ENCODE data around the gene MCOLN1.

MCOLN1 gene

DNA sequence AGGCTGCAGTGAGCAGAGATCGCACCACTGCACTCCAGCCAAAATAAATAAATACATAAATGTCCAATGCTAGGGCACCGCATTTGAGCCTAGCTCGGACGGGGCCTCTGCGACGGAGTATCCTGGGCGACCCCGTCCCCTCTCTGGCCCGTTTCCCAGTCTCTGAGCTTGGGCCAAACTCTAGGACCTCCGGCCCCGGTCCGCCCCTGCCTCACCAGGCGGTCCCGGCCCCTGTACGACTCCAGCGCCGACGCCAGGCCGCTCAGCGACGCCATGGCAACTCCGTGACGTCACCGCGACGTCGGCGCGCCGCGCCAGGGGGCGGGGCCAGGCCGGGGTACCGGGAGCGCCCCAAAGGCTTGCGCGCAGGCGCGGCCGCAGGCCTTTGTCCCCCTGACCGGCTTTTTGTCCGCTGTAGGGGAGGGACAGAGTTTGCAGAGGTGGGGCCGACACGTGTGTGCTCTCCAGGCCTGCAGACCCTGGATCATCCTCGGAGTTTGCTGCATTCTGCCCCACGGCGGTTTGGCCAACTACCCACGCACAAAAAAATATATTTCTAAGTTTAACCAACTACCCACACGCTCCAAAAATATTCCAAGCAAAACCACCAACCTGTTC is 33.6 kb upstream of the MCOLN1 start, which contains the start of gene PEX11G:
PEX11G (minus strand) TSS at position 300 of the 618 bp plus-strand sequence; CDS start at position 275, 25 bp downstream.
- TF ChIP-seq GATA1 (IDR thresholded peaks at IDR 0.05; ENCODE audit: low read depth, low read length) (no peak), POLR2A (IDR thresholded peaks at IDR 0.05; ENCODE audit: low read length) (peak; percentile 80)
- peak; percentile 91 to 95 for DNase-seq

DNA sequence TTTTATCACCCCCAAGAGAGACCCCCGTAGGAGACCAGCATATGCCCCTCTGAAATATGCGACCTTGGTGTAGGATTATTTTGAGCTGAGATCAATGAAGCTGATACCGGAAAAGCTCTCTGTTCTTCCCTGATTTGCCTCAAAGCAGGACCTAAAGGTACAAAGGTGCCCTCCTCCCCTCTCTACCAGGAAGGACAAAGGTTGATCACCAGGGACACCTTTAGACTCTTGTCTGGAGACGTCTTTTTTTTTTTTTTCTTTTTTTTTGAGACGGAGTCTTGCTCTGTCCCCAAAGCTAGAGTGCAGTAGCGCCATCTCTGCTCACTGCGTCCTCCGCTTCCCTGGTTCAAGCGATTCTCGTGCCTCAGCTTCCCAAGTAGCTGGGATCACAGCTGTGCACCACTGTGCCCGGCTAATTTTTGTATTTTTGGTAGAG is 32.8 kb upstream of the MCOLN1 start:
- TF ChIP-seq GATA1 (IDR thresholded peaks at IDR 0.05; ENCODE audit: low read depth, low read length) (no peak), POLR2A (IDR thresholded peaks at IDR 0.05; ENCODE audit: low read length) (no peak)
- DNase-seq = no peak

DNA sequence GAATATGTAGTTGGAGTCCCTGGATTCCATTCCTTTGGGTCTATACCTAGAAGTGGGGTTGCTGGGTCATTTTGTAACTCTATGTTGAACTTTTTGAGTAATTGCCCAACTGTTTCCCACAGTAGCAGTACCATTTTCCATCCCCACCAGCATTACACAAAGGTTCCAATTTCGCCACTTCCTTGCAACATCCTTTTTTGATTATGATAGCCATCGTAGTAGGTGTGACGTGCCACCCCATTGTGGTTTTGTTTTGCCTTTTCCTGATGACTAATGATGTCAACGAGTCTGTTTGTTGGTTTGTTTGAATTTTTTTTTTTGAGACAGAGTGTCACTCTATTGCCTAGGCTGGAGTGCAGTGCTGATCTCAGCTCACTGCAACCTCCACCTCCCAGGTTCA is 30.3 kb upstream of the MCOLN1 start:
- TF ChIP-seq POLR2A (IDR thresholded peaks at IDR 0.05; ENCODE audit: low read length) (no peak), GATA1 (IDR thresholded peaks at IDR 0.05; ENCODE audit: low read depth, low read length) (no peak)

DNA sequence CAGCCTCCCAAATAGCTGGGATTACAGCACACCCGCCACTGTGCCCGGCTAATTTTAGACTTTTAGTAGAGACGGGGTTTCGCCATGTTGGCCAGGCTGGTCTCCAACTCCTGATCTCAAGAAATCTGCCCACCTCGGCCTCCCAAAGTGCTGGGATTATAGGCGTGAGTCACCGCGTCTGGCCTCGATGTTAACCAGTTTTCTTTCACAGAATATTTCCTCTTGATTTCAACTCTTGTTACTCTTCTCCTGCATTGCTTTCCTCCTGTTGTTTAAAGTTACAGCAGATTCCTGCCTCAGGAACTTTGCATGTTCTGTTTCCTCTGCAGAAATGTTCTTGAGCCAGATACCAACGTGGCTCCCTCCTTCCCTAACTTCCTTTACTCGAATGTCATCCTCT is 29.9 kb upstream of the MCOLN1 start:
- no peak for DNase-seq
- no peak for TF ChIP-seq POLR2A (IDR thresholded peaks at IDR 0.05; ENCODE audit: low read length)
- no peak for TF ChIP-seq GATA1 (IDR thresholded peaks at IDR 0.05; ENCODE audit: low read depth, low read length)

More for the DNA sequence above, 30.3 kb upstream of the MCOLN1 start:
- no peak for DNase-seq

DNA sequence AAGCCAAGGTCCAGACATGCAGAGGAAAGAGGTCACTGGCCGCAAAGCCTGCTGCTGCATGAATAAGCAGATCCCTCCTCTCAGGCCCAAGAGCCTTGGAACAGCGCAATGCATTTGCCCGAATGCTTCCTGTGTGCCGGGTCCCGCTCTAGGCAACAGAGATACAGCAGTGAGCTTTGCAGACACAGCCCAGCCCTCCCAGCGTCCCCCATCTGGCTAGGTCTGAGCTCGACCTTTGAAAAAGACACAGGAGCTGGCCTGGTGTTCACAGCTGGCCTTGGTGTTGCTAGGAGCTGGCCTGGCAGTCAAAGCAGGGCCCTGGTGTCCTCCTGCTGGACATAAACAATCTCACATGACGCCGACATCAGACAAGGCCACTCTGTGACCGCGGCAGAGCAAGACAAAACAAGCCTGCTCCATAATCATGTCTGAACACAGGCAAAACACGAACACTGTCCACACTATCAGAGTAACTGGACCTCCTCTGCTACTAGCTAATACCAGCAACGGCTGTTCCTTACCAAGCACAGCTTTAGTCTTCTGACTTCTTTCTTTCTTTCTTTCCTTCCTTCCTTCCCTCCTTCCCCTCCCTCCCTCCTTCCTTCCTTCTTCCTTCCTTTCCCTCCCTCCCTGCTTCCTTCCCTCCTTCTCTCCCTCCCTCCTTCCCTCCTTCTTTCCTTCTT is 27.9 kb upstream of the MCOLN1 start:
- no peak for TF ChIP-seq POLR2A (IDR thresholded peaks at IDR 0.05; ENCODE audit: low read length)
- no peak for TF ChIP-seq GATA1 (IDR thresholded peaks at IDR 0.05; ENCODE audit: low read depth, low read length)
- DNase-seq = no peak

DNA sequence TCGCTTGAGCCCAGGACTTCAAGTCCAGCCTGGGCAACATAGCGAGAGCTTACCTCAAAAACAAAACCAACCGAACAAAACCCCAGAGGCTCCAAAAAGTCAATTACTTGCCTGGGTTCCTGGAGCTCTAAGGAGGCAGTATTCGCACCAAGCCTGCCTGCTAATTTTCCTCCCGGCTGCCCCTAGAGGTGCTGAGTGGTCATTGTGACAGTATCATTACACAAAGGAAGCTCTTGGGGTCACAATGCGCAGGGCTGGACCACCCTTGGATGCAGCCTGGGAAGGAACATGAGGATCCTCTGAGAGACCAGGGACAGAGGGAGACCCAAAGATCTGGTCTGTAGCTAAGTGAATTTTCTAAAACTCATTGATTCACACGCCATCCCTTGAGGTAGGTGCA is 25.1 kb upstream of the MCOLN1 start:
- DNase-seq = no peak
- TF ChIP-seq POLR2A (IDR thresholded peaks at IDR 0.05; ENCODE audit: low read length) (no peak), GATA1 (IDR thresholded peaks at IDR 0.05; ENCODE audit: low read depth, low read length) (no peak)

DNA sequence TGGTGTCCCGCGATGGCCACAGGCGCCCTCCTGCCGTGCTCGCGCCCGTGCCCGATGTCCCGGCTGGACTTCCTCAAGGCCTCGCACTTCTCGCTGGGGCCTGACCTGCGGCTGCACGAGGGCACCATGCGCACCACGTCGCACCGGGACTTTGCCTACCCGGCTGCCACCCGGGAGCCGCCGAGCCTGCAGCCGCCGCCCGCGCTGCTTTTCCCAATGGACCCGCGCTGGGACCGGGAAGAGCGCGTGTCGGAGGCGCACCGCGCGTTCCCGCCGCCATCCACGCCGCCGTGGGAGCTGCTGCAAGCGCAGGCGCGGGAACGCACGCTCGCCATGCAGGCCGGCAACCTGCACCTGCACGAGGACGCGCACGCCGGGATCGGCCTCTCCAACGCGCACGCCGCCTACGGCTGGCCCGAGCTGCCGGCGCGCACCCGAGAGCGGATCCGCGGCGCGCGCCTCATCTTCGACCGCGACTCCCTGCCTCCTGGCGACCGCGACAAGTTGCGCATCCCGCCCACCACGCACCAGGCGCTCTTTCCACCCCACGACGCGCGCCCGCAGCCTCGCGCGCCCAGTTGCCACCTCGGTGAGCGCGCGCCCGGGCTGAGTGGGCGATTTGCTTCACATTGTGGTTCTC is 21.5 kb upstream of the MCOLN1 start:
- DNase-seq = peak; percentile 79 to 85
- TF ChIP-seq POLR2A (IDR thresholded peaks at IDR 0.05; ENCODE audit: low read length) (no peak), GATA1 (IDR thresholded peaks at IDR 0.05; ENCODE audit: low read depth, low read length) (no peak)

DNA sequence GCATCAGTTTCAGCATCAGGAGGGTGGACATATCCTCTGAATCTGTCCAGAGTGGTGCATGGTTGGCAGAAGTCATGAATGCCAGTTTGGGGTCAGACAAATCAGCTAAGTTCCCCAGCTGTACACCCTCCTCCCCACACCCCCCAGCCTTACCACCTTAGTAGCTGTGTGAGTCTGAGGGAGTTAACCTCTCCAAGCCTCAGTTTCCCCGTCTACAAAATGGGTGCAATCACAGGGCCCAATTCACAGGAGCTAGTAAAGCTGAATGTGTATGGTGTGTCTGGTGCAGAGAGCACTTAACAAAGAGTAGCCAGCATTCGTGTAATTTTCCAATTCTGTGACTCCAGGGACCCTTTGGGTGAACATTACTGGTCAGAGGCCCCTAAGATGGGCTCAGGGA is 19.9 kb upstream of the MCOLN1 start:
- DNase-seq = no peak

DNA sequence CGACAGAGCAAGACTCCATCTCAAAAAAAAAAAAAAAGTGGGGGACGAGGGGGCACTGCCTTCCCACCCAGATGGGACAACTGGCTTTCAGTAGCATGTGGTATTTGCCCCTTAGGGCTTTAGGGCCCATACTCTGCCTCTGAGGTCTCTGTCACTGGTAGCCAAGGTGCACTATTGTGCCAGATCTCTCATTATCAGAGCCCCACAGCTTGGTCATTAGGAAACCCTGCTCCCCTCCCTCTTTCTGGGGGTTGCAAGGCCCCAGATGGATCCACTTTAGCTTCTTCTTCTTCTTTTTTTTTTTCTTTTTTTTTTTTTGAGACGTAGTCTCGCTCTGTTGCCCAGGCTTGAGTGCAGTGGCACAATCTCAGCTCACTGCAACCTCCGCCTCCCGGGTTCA is 17.7 kb upstream of the MCOLN1 start:
- TF ChIP-seq POLR2A (IDR thresholded peaks at IDR 0.05; ENCODE audit: low read length) = no peak
- TF ChIP-seq GATA1 (IDR thresholded peaks at IDR 0.05; ENCODE audit: low read depth, low read length) = no peak
- peak; percentile 86 to 90 for DNase-seq

More for the DNA sequence above, 19.9 kb upstream of the MCOLN1 start:
- TF ChIP-seq GATA1 (IDR thresholded peaks at IDR 0.05; ENCODE audit: low read depth, low read length) (no peak), POLR2A (IDR thresholded peaks at IDR 0.05; ENCODE audit: low read length) (no peak)

DNA sequence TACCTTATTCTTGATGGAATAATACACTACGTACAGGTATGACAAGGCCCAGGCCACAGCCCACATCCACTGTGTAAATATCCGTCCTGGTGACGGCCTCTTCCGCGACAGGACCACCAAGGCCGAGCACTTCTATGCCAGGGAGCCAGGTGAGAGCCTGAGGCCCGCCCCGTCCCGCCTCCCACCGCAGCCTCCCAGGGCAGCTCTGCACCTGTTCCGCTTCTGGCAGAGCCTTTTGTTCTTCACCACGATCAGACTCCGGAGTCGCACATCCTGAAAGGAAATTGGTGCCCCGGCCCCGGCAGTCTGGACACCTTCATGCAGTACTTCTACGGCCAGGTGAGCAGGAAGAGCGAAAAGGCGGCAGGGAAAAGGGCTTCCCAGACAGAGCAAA is 17.1 kb upstream of the MCOLN1 start:
- TF ChIP-seq POLR2A (IDR thresholded peaks at IDR 0.05; ENCODE audit: low read length) = no peak
- TF ChIP-seq GATA1 (IDR thresholded peaks at IDR 0.05; ENCODE audit: low read depth, low read length) = no peak
- DNase-seq = no peak

DNA sequence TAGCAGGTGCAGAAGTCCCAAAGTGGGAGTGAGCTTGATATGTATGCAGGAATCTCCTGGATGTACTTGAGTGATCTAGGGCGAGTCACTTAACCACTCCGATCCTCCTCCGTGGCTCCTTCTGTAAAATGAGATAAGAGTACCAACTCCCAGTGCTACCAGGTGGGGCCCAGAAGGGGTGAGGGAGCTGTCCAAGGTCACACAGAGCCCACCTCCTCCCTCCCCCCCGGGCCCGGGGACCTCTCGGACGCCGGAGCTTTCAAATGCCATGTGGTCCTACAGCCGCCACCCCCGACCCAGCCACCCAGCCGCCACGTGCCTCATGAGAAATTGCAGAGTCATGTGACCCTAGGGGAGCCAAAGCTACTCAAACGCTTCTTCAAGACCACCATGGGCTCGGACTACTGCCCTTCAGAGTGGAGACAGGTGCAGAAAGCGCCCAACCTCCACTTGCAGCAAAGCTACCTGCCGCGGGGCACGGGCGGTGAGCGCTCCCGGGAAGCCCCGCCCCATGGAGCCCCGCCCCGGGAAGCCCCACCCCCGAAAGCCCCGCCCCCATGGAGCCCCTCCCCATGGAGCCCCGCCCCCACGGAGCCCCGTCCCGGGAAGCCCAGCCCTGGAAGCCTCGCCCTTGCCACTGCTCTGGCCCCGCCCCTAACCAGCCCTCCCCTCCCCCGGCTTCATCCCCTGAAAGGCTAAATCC is 16.6 kb upstream of the MCOLN1 start:
- TF ChIP-seq GATA1 (IDR thresholded peaks at IDR 0.05; ENCODE audit: low read depth, low read length) (no peak), POLR2A (IDR thresholded peaks at IDR 0.05; ENCODE audit: low read length) (no peak)
- peak; percentile 90 to 93 for DNase-seq

DNA sequence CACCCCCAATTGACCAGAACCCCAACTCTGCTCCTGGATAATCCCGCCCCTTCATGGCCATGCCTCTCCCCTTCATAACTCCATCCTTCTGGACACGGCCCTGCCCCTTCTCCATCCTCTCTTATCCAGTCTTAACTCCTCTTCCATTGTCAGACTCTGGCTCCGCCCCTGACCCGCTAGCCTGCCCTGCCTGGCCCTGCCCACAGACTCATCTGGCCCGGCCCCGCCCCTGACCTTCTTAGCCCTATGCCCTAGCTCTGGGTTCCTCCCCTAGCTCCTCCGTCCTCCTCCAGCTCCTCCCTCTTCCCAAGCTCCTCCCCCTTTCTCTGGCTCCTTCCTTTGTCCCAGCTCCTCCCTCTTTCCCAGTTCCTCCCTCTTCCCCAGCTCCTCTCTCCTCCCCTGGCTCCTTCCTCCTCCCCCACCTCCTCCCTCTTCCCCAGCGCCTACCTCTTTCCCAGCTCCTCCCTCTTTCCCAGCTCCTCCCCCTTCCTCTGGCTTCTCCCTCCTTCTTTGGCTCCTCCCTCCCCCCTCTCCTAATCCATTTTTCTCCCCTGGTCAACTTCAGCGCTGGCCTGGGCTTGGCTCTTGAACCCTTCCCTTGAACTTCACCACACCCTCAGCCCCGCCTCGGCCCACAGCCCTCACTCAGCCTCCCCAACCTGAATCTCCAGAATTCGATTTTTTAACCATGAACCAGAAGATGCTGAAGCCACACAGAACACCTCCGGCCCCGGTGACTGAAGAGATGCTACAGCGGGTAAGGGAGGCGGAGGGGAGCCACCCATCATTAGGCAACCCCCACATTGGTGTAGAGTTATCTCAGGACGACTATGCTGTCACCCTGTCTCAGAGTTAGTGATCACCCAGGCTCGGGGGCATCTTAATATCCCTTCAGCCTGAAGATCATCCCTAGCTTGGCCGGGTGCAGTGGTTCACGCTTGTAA is 15.8 kb upstream of the MCOLN1 start:
- TF ChIP-seq POLR2A (IDR thresholded peaks at IDR 0.05; ENCODE audit: low read length) = no peak
- no peak for TF ChIP-seq GATA1 (IDR thresholded peaks at IDR 0.05; ENCODE audit: low read depth, low read length)
- DNase-seq = peak; percentile 88 to 91

DNA sequence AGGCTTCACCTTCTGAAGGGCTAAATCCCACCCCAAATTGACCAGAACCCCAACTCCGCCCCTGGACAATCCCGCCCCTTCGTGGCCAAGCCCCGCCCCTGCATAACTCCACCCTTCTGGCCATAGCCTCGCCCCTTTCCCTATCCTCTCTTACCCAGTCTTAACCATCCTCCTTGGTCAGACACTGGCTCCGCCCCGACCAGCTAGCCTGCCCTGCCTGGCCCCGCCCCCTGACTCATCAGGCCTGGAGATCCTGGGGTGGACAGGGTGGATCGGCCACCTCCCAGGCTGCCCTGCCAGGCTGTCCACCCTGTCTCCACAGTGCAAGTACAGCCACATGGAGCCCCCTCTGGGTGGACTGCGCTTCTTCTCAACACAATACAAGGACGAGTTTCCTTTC is 14.5 kb upstream of the MCOLN1 start:
- TF ChIP-seq POLR2A (IDR thresholded peaks at IDR 0.05; ENCODE audit: low read length) = no peak
- TF ChIP-seq GATA1 (IDR thresholded peaks at IDR 0.05; ENCODE audit: low read depth, low read length) = no peak
- DNase-seq = peak; percentile 89 to 90
